ENCODE data around the gene GAS2L2.

- TF ChIP-seq CTCF (IDR thresholded peaks at IDR 0.05) (no peak), EZH2 (IDR thresholded peaks at IDR 0.05; ENCODE audit: borderline replicate concordance, insufficient read depth, low read depth, low read length, poor library complexity, severe bottlenecking) (no peak)
Measured at GRCh38 chr17:35775039-35775438, 22.0 kb upstream of the GAS2L2 start.
